GM23248 (cell line): ENCODE data around the gene ZMIZ1. TPM values are rescaled to one million over a fixed set of nuclear protein-coding genes. Genes with fewer than 3 reads are reported as not detected.
A peak's percentile ranks its signal among the peaks of the same experiment; 100 is the strongest.

ENCODE experiments used
- DNase-seq: peaks from one replicate; pipeline ENCODE4 v3.0.0-alpha.2; 2015
- H2AFZ ChIP-seq: fragments of 200-600 bp; sonication (generic); 2 replicates; pipeline ENCODE4 v1.6.1; 2016; ENCODE audit warnings: antibody characterized with exemption
- H3F3A ChIP-seq: fragments of 200-600 bp; sonication (generic); 2 replicates; pipeline ENCODE4 v1.6.1; 2016; ENCODE audit warnings: mild to moderate bottlenecking, antibody characterized with exemption, mixed run types; ENCODE audit not compliant: insufficient read depth
- H3K27ac ChIP-seq: fragments of 200-600 bp; sonication (generic); 2 replicates; pipeline ENCODE4 v1.5.1; 2016; ENCODE audit warnings: mild to moderate bottlenecking
- H3K27me3 ChIP-seq: fragments of 200-600 bp; sonication (generic); replicated peaks from 2 replicates; pipeline ENCODE4 v1.6.1; 2016; ENCODE audit warnings: mild to moderate bottlenecking; ENCODE audit not compliant: insufficient read depth
- H3K36me3 ChIP-seq: fragments of 200-600 bp; sonication (generic); 2 replicates; pipeline ENCODE4 v1.6.1; 2016; ENCODE audit warnings: low read depth, mild to moderate bottlenecking
- H3K4me1 ChIP-seq: fragments of 200-600 bp; sonication (generic); 2 replicates; pipeline ENCODE4 v1.6.1; 2016; ENCODE audit warnings: mild to moderate bottlenecking; ENCODE audit not compliant: insufficient read depth
- H3K4me2 ChIP-seq: fragments of 200-600 bp; sonication (generic); one replicate; pipeline ENCODE4 v1.6.1; 2016; ENCODE audit warnings: mild to moderate bottlenecking; ENCODE audit not compliant: unreplicated experiment
- H3K4me3 ChIP-seq: fragments of 200-600 bp; sonication (generic); 2 replicates; pipeline ENCODE4 v1.5.1; 2016; ENCODE audit warnings: mild to moderate bottlenecking
- H3K79me2 ChIP-seq: fragments of 200-600 bp; sonication (generic); 2 replicates; pipeline ENCODE4 v1.6.1; 2016; ENCODE audit warnings: mild to moderate bottlenecking; ENCODE audit not compliant: insufficient read depth
- H3K9ac ChIP-seq: fragments of 200-600 bp; sonication (generic); 2 replicates; pipeline ENCODE4 v1.6.1; 2016; ENCODE audit warnings: mild to moderate bottlenecking
- H3K9me2 ChIP-seq: fragments of 200-600 bp; sonication (generic); 2 replicates; pipeline ENCODE4 v1.6.1; 2016; ENCODE audit warnings: mixed run types, mild to moderate bottlenecking, moderate library complexity; ENCODE audit not compliant: insufficient read depth
- H3K9me3 ChIP-seq: fragments of 200-600 bp; sonication (generic); one replicate; pipeline ENCODE4 v1.6.1; 2017; ENCODE audit warnings: low read depth
- H4K20me1 ChIP-seq: fragments of 200-600 bp; sonication (generic); 2 replicates; pipeline ENCODE4 v1.6.0; 2016; ENCODE audit not compliant: insufficient read depth
- EZH2 ChIP-seq: fragments of 200-600 bp; sonication (generic); IDR thresholded peaks from 2 replicates; pipeline ENCODE4 v1.6.1; 2018; ENCODE audit warnings: antibody characterized with exemption, mild to moderate bottlenecking; ENCODE audit not compliant: insufficient read depth, poor library complexity, severe bottlenecking
- EZH2phosphoT487 ChIP-seq: fragments of 200-600 bp; sonication (generic); IDR thresholded peaks from 2 replicates; pipeline ENCODE4 v1.6.1; 2018; ENCODE audit warnings: antibody characterized with exemption, moderate library complexity, mild to moderate bottlenecking, low read depth; ENCODE audit not compliant: insufficient read depth
- WGBS, 2 experiments: methylation state at CpG; one replicate each; pipeline ENCODE4 v1.1.6; 2015 to 2017; ENCODE audit warnings: low lambda C conversion rate in 2 of 2, low coverage in 1 of 2; ENCODE audit errors: missing lambda C conversion rate in 2 of 2; 5-methylcytosine and 5-hydroxymethylcytosine counted together
- in situ Hi-C: fragments of 300-500 bp; cut with MboI; formaldehyde crosslinking; loops from 2 replicates; pipeline ENCODE4 v1.15.0; 2020
- polyA plus RNA-seq: library from polyadenylated mRNA; unstranded; fragments of >200 nt; fragmentation: Nextera tagmentation; extraction: Ambion mirVana; gene quantifications from 2 replicates; pipeline ENCODE4 v1.2.1, GENCODE V29; 2016
- total RNA-seq: library from RNA; depleted of rRNA; stranded (reverse); fragments of >200 nt; shearing (Covaris generic); gene quantifications from 2 replicates; pipeline ENCODE4 v1.2.3, GENCODE V29; 2014

Gene ZMIZ1
- total and polyA plus RNA-seq, 2 experiments from 2014 or later = 21.9 to 28.4 TPM

GRCh38 chr10:79067241-79068202 lies 1.2 kb upstream of the ZMIZ1 start:
- H4K20me1 ChIP-seq = no peaks in the 10 kb centered on the region
- peaks cover 8% of the 10 kb centered on the region for H3K4me1 ChIP-seq
- in situ Hi-C loops = no loop called here
- H3F3A ChIP-seq = peaks cover 11% of the 10 kb centered on the region
- WGBS, 2 experiments = 0 to 1% methylated on average over 51 to 69 of the region's 81 CpGs
- H3K9me2 ChIP-seq = no peaks in the 10 kb centered on the region
- H3K79me2 ChIP-seq = peaks cover 30% of the 10 kb centered on the region
- peak overlapping the region; percentile 98 for H3K9ac ChIP-seq
- no peaks in the 10 kb centered on the region for H3K27me3 ChIP-seq
- no peaks in the 10 kb centered on the region for H3K9me3 ChIP-seq
- H3K36me3 ChIP-seq = no peaks in the 10 kb centered on the region
- TF ChIP-seq EZH2 (no peak), EZH2phosphoT487 (no peak)
- H3K27ac ChIP-seq = peak overlapping the region; percentile 92
- peak overlapping the region; percentile 90 for H2AFZ ChIP-seq
- DNase-seq = peak; percentile 93
- peak overlapping the region; percentile 82 for H3K4me2 ChIP-seq
- peak overlapping the region; percentile 99 for H3K4me3 ChIP-seq

GRCh38 chr10:79068203-79068561 lies 584 bp upstream of the ZMIZ1 start:
- Histone ChIP-seq H3K9ac (peak overlapping the region; percentile 98), H4K20me1 (no peaks in the 10 kb centered on the region), H3K9me2 (no peaks in the 10 kb centered on the region), H3K27ac (peak overlapping the region; percentile 92), H3F3A (peaks cover 11% of the 10 kb centered on the region), H3K4me1 (peaks cover 14% of the 10 kb centered on the region), H2AFZ (peak overlapping the region; percentile 76), H3K27me3 (no peaks in the 10 kb centered on the region), H3K9me3 (no peaks in the 10 kb centered on the region), H3K79me2 (peaks cover 37% of the 10 kb centered on the region), H3K4me2 (peak overlapping the region; percentile 70), H3K4me3 (peak overlapping the region; percentile 99), H3K36me3 (no peaks in the 10 kb centered on the region)
- in situ Hi-C loops = no loop called here
- 1 to 2% methylated on average over 13 to 17 of the region's 17 CpGs for WGBS, 2 experiments
- peak; percentile 55 for DNase-seq
- TF ChIP-seq EZH2phosphoT487 (no peak), EZH2 (no peak)

GRCh38 chr10:79069325-79070080 lies 737 bp downstream of the ZMIZ1 start:
- Histone ChIP-seq H3F3A (peaks cover 11% of the 10 kb centered on the region), H3K9ac (peak overlapping the region; percentile 98), H3K4me3 (peak overlapping the region; percentile 99), H3K36me3 (no peaks in the 10 kb centered on the region), H3K4me1 (peaks cover 24% of the 10 kb centered on the region), H2AFZ (no peak overlapping the region), H3K9me3 (no peaks in the 10 kb centered on the region), H3K27ac (peak overlapping the region; percentile 92), H3K27me3 (no peaks in the 10 kb centered on the region), H3K4me2 (peak overlapping the region; percentile 87), H4K20me1 (no peaks in the 10 kb centered on the region), H3K79me2 (peaks cover 50% of the 10 kb centered on the region), H3K9me2 (no peaks in the 10 kb centered on the region)
- TF ChIP-seq EZH2 (no peak), EZH2phosphoT487 (no peak)
- in situ Hi-C loops = loop anchor here (10.0 kb wide), 1 partner anchor 125 kb away; no protein-coding TSS in a partner anchor
- 0 to 1% methylated on average over 51 to 66 of the region's 77 CpGs for WGBS, 2 experiments
- peak; percentile 75 for DNase-seq

- Histone ChIP-seq H3K79me2 (peaks cover 57% of the 10 kb centered on the region), H3K9ac (peak overlapping the region; percentile 98), H2AFZ (no peak overlapping the region), H3K36me3 (no peaks in the 10 kb centered on the region), H3K4me3 (peak overlapping the region; percentile 99), H3K27me3 (no peaks in the 10 kb centered on the region), H3F3A (peaks cover 11% of the 10 kb centered on the region), H3K9me3 (no peaks in the 10 kb centered on the region), H3K27ac (peak overlapping the region; percentile 92), H4K20me1 (no peaks in the 10 kb centered on the region), H3K4me2 (peak overlapping the region; percentile 90), H3K9me2 (no peaks in the 10 kb centered on the region), H3K4me1 (peaks cover 24% of the 10 kb centered on the region)
- WGBS, 2 experiments = 0 to 1% methylated on average over 5 to 46 of the region's 55 CpGs
- peak; percentile 63 for DNase-seq
- TF ChIP-seq EZH2 (no peak), EZH2phosphoT487 (no peak)
- in situ Hi-C loops = loop anchor here (10.0 kb wide), 1 partner anchor 125 kb away; no protein-coding TSS in a partner anchor
These were observed 1.4 kb downstream of the ZMIZ1 start for GRCh38 chr10:79070081-79070605.
